Osteocyte (in vitro differentiated cells): ENCODE results near the gene SMIM33. TPM values are rescaled to one million over a fixed set of nuclear protein-coding genes. Genes with fewer than 3 reads are reported as not detected.

Experiments used
- DNase-seq: peaks from one replicate; pipeline ENCODE4 v3.0.0; 2021; ENCODE audit warnings: mixed read lengths; ENCODE audit not compliant: unreplicated experiment; ENCODE audit errors: extremely low spot score
- H3K27ac Mint-ChIP-seq: one replicate; pipeline ENCODE4 v1.8.0; 2021; ENCODE audit warnings: mild to moderate bottlenecking, mixed read lengths; ENCODE audit not compliant: unreplicated experiment
- H3K27me3 Mint-ChIP-seq: one replicate; pipeline ENCODE4 v1.8.0; 2021; ENCODE audit warnings: mixed read lengths; ENCODE audit not compliant: unreplicated experiment
- H3K36me3 Mint-ChIP-seq: one replicate; pipeline ENCODE4 v1.8.0; 2021; ENCODE audit warnings: mixed read lengths; ENCODE audit not compliant: unreplicated experiment
- H3K4me1 Mint-ChIP-seq: one replicate; pipeline ENCODE4 v1.8.0; 2021; ENCODE audit warnings: mixed read lengths; ENCODE audit not compliant: unreplicated experiment
- H3K4me3 Mint-ChIP-seq: one replicate; pipeline ENCODE4 v1.8.0; 2021; ENCODE audit warnings: mild to moderate bottlenecking, moderate library complexity, mixed read lengths; ENCODE audit not compliant: unreplicated experiment
- H3K9me3 Mint-ChIP-seq: one replicate; pipeline ENCODE4 v1.8.0; 2021; ENCODE audit warnings: mixed read lengths; ENCODE audit not compliant: unreplicated experiment
- total RNA-seq: library from RNA; stranded (reverse); gene quantifications from 2 replicates; pipeline ENCODE4 v1.2.1, GENCODE V29; 2021
- TF ChIP-seq, protein P1 (sequence below): fragments of 200-600 bp; sonication (generic); IDR thresholded peaks from 2 replicates; pipeline ENCODE4 v1.5.0; 2021; ENCODE audit warnings: antibody characterized with exemption, mild to moderate bottlenecking, moderate library complexity

Gene SMIM33
- total RNA-seq, 1 donor from 2014 or later: not detected

DNA sequence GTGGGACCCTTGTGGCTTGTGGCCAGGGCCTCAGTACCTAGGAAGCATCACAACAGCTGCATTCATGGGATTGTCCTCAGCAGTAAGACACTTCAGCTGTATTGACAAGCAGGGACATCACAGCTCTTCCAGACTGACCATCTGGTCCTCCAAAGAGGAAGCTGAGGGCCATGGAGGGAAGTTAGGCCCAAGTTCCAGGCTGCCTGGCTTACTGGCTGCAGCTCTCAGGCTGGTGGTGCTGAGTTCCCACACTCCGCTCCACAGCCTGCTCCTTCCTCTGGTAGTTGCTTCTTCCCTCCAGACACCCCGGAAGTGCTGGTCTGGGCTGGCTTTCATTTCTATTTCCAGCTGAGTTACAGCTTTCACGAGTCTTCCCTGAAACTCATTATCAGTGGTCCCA, 17.5 kb downstream of the SMIM33 start:
- H3K27ac Mint-ChIP-seq: no peak overlapping the region
- no peaks in the 10 kb centered on the region for H3K9me3 Mint-ChIP-seq
- H3K4me1 Mint-ChIP-seq: peaks cover 12% of the 10 kb centered on the region
- H3K36me3 Mint-ChIP-seq: no peaks in the 10 kb centered on the region
- TF ChIP-seq, protein P1, sequence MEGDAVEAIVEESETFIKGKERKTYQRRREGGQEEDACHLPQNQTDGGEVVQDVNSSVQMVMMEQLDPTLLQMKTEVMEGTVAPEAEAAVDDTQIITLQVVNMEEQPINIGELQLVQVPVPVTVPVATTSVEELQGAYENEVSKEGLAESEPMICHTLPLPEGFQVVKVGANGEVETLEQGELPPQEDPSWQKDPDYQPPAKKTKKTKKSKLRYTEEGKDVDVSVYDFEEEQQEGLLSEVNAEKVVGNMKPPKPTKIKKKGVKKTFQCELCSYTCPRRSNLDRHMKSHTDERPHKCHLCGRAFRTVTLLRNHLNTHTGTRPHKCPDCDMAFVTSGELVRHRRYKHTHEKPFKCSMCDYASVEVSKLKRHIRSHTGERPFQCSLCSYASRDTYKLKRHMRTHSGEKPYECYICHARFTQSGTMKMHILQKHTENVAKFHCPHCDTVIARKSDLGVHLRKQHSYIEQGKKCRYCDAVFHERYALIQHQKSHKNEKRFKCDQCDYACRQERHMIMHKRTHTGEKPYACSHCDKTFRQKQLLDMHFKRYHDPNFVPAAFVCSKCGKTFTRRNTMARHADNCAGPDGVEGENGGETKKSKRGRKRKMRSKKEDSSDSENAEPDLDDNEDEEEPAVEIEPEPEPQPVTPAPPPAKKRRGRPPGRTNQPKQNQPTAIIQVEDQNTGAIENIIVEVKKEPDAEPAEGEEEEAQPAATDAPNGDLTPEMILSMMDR: no peak
- no peak for DNase-seq
- no peaks in the 10 kb centered on the region for H3K27me3 Mint-ChIP-seq
- no peak overlapping the region for H3K4me3 Mint-ChIP-seq

DNA sequence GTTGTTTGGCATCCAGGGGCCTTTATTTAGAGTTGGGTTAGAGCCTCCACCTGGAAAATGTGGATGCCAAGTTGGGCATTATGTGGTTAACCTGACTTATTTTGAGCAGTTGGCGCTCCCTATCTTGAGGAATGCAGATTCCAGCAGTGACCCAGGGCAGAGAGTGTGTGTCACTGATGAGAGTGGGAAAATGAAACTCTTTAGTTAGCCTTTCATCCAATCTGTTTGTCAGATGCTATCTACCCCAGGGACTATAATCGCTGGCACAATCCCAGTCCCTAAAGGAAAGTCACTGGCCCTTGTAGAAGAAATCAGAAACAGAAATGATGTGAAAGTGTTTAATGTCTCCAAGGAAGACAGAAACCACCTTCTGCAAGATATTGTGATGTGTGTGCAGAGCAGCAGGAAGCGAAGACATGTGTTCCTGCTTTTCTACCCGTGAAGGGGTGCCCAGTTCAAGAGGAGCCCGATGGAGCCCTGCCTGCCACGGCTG, 21.9 kb downstream of the SMIM33 start:
- H3K27ac Mint-ChIP-seq: no peak overlapping the region
- TF ChIP-seq, protein P1: peak; percentile 12
- DNase-seq: no peak

DNA sequence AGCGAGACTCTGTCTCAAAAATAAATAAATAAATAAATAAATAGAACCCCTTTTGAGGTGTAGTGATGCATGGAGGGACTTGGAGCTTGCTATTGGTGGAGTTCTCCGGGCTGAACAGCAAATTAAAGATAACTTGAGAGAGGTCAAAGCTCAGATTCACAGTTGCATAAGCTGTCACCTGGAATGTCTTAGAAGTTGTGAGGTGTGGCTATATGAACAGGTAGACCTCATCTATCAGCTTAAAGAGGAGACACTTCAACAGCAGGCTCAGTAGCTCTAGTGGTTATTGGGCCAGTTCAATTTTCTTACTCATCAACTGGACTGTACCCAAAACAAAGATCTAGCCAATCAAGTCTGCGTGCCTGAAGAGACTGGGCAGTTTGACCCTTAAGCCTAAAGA, 23.5 kb downstream of the SMIM33 start:
- H3K4me3 Mint-ChIP-seq: no peak overlapping the region
- no peaks in the 10 kb centered on the region for H3K9me3 Mint-ChIP-seq
- TF ChIP-seq, protein P1: no peak
- no peak overlapping the region for H3K27ac Mint-ChIP-seq
- peaks cover 10% of the 10 kb centered on the region for H3K4me1 Mint-ChIP-seq
- H3K36me3 Mint-ChIP-seq: no peaks in the 10 kb centered on the region
- H3K27me3 Mint-ChIP-seq: no peaks in the 10 kb centered on the region
- no peak for DNase-seq

More for the DNA sequence above, 21.9 kb downstream of the SMIM33 start:
- Mint-ChIP-seq H3K4me3 (no peak overlapping the region), H3K27me3 (no peaks in the 10 kb centered on the region), H3K4me1 (peaks cover 10% of the 10 kb centered on the region), H3K36me3 (no peaks in the 10 kb centered on the region), H3K9me3 (no peaks in the 10 kb centered on the region)

DNA sequence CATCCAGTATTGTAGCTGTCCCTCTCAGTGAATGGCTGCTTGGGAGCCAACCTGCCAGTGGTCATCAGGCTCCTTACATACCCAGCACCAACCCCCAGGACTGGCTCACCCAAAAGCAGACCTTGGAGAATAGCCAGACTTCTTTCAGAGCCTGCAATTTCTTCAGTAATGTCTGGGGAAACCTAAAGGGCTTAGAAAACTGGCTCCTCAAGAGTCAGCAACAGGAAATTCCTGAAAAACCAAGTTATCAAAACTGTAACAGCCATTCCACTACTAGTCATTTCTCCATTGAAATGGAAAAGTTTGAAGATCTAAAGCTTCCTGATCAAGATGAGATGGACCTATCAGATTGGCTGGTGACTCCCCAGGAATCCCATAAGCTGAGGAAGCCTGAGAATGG, 24.0 kb downstream of the SMIM33 start:
- Mint-ChIP-seq H3K27ac (no peak overlapping the region), H3K9me3 (no peaks in the 10 kb centered on the region), H3K27me3 (no peaks in the 10 kb centered on the region), H3K4me3 (no peak overlapping the region), H3K36me3 (no peaks in the 10 kb centered on the region), H3K4me1 (peaks cover 10% of the 10 kb centered on the region)
- TF ChIP-seq, protein P1: no peak
- DNase-seq: no peak

DNA sequence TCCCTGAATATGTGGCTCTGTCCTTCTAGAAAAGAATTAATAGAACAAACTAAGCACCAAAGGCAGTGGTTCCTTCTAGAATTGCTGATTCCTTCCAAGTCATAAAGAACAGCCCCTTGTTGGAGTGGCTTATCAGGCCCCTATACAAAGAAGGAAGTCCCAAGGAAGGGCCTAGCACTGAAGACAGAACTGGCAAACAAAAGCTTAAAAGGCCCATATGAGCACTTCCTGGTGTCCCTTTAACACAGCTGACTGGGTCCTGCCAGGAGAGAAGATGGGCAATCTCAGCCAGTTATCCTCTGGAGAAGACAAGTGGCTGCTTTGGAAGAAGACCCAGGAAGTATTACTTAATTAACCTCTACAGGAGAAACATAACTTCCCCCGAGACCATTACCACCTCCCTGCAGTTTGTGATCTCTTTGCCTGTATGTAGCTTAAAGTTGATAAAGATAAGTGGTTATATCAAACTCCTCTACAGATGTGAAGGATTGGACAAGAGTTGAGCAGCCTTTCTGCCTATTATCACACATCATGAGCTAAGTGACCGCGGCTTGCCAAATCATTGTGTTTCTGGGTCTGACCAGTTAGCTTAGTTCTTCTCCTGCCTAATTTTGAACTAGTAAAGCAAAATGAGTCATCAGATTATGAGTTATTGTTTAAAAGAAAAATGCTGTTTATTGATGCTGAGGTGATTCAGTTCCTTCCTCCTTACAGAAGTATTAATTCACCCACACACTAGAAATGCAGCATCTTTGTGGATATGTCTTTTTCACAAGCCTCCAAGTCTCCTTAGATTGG, 25.0 kb downstream of the SMIM33 start:
- no peaks in the 10 kb centered on the region for H3K27me3 Mint-ChIP-seq
- no peak overlapping the region for H3K4me3 Mint-ChIP-seq
- no peak for DNase-seq
- no peaks in the 10 kb centered on the region for H3K9me3 Mint-ChIP-seq
- no peaks in the 10 kb centered on the region for H3K36me3 Mint-ChIP-seq
- peaks cover 10% of the 10 kb centered on the region for H3K4me1 Mint-ChIP-seq
- TF ChIP-seq, protein P1: no peak
- no peak overlapping the region for H3K27ac Mint-ChIP-seq
